Measurements from ENCODE around the gene LMO1. TPM values are rescaled to one million over a fixed set of nuclear protein-coding genes. Genes with fewer than 3 reads are reported as not detected.

The LMO1 gene
- total RNA-seq, 8 experiments from 2014 or later = 1.1 to 11.7 (median 7.2) TPM; not detected in 2

- Histone ChIP-seq H3K4me1 (replicated peaks in 1 of 2) (peaks cover 10 to 46% of the 10 kb centered on the region in 2 donors), H3K4me3 (no peak overlapping the region), H3K27ac (no peak overlapping the region)
- in situ Hi-C loops (cut with MboI; ENCODE audit: low pct_unique_long_range_greater_than_20kb in 2 of 9, low sequenced_read_pairs in 9 of 9, unreplicated experiment in 9 of 9) = no loop called here
- 37 to 100% (median 100%) methylated on average over 1 to 3 of the region's 8 CpGs; no CpG with 5 or more reads in 5 of the 10 experiments for WGBS, 10 experiments
- ATAC-seq (replicated peaks in 6 of 8) = no peak
Measured at GRCh38 chr11:8294251-8294935, 30.7 kb upstream of the LMO1 start.

- Histone ChIP-seq H3K4me1 (replicated peaks in 1 of 2) (peaks cover 18 to 53% of the 10 kb centered on the region in 2 donors), H3K4me3 (no peak overlapping the region), H3K27ac (no peak overlapping the region)
- ATAC-seq (replicated peaks in 6 of 8) = no peak
- 0 to 100% (median 83%) methylated on average over 1 to 3 of the region's 7 CpGs; no CpG with 5 or more reads in 3 of the 10 experiments for WGBS, 10 experiments
- in situ Hi-C loops (cut with MboI; ENCODE audit: low pct_unique_long_range_greater_than_20kb in 2 of 9, low sequenced_read_pairs in 9 of 9, unreplicated experiment in 9 of 9) = no loop called here
Measured at GRCh38 chr11:8293171-8293570, 29.5 kb upstream of the LMO1 start.

DNA sequence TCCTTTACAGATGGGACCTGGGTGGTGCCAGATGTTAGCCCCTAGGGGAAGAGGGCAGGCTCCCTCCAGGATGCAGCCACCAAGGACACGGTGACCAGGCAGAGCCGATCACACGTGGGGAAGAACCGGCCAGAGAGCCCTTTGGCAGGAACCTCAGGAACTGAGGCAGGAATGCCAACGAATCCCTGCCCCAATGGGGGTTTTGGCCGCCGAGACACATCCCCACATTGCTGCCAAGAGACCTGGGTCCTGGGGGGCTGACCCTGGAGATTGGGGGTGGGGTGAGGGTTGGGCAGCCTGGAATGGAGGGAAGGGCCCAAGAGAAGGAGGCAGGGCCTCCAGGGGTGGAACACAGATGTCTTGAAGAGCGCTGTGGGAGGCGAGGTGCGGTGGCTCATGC, 28.7 kb upstream of the LMO1 start:
- peaks cover 18 to 53% of the 10 kb centered on the region in 2 donors for H3K4me1 ChIP-seq (replicated peaks in 1 of 2)
- ATAC-seq (replicated peaks in 6 of 8) = no peak
- no peak overlapping the region for H3K4me3 ChIP-seq
- no CpG with 5 or more reads among the region's 10 CpGs for WGBS, 10 experiments
- in situ Hi-C loops (cut with MboI; ENCODE audit: low pct_unique_long_range_greater_than_20kb in 2 of 9, low sequenced_read_pairs in 9 of 9, unreplicated experiment in 9 of 9) = no loop called here
- no peak overlapping the region for H3K27ac ChIP-seq

GRCh38 chr11:8291421-8292350, 28.0 kb upstream of the LMO1 start:
- no peak for ATAC-seq (replicated peaks in 6 of 8)
- peaks cover 18 to 47% of the 10 kb centered on the region in 2 donors for H3K4me1 ChIP-seq (replicated peaks in 1 of 2)
- H3K4me3 ChIP-seq = no peak overlapping the region
- in situ Hi-C loops (cut with MboI; ENCODE audit: low pct_unique_long_range_greater_than_20kb in 2 of 9, low sequenced_read_pairs in 9 of 9, unreplicated experiment in 9 of 9) = no loop called here
- H3K27ac ChIP-seq = no peak overlapping the region
- WGBS, 10 experiments = 17 to 94% (median 64%) methylated on average over 1 to 8 of the region's 11 CpGs; no CpG with 5 or more reads in 3 of the 10 experiments

- Histone ChIP-seq H3K4me3 (no peak overlapping the region), H3K27ac (peak overlapping the region; percentile 82 to 83), H3K4me1 (replicated peaks in 1 of 2) (peaks cover 18 to 34% of the 10 kb centered on the region in 2 donors)
- in situ Hi-C loops (cut with MboI; ENCODE audit: low pct_unique_long_range_greater_than_20kb in 2 of 9, low sequenced_read_pairs in 9 of 9, unreplicated experiment in 9 of 9) = no loop called here
- WGBS, 10 experiments = 0 to 100% (median 90%) methylated on average over 1 to 6 of the region's 8 CpGs
- ATAC-seq (replicated peaks in 6 of 8) = peak in 2 of 8 experiments; percentile 50 to 76
Measured at GRCh38 chr11:8290081-8290810, 26.6 kb upstream of the LMO1 start.

GRCh38 chr11:8289492-8289918, 25.8 kb upstream of the LMO1 start:
- Histone ChIP-seq H3K4me3 (no peak overlapping the region), H3K4me1 (replicated peaks in 1 of 2) (peaks cover 20 to 30% of the 10 kb centered on the region in 2 donors), H3K27ac (peak overlapping the region; percentile 82 to 83)
- WGBS, 10 experiments = 0 to 20% (median 19%) methylated on average over 2 to 3 of the region's 3 CpGs; no CpG with 5 or more reads in 7 of the 10 experiments
- peak in 6 of 8 experiments; percentile 14 to 90 (median 85) for ATAC-seq (replicated peaks in 6 of 8)
- in situ Hi-C loops (cut with MboI; ENCODE audit: low pct_unique_long_range_greater_than_20kb in 2 of 9, low sequenced_read_pairs in 9 of 9, unreplicated experiment in 9 of 9) = no loop called here

GRCh38 chr11:8288824-8289491, 25.3 kb upstream of the LMO1 start:
- peak in 3 of 8 experiments; percentile 70 to 87 (median 71) for ATAC-seq (replicated peaks in 6 of 8)
- H3K27ac ChIP-seq = peak overlapping the region in 1 of 2 donors; percentile 82
- H3K4me1 ChIP-seq (replicated peaks in 1 of 2) = peaks cover 26 to 33% of the 10 kb centered on the region in 2 donors
- H3K4me3 ChIP-seq = no peak overlapping the region
- in situ Hi-C loops (cut with MboI; ENCODE audit: low pct_unique_long_range_greater_than_20kb in 2 of 9, low sequenced_read_pairs in 9 of 9, unreplicated experiment in 9 of 9) = no loop called here
- 8 to 100% (median 80%) methylated on average over 1 to 11 of the region's 13 CpGs; no CpG with 5 or more reads in 3 of the 10 experiments for WGBS, 10 experiments

- Histone ChIP-seq H3K27ac (no peak overlapping the region), H3K4me1 (replicated peaks in 1 of 2) (peaks cover 30 to 37% of the 10 kb centered on the region in 2 donors), H3K4me3 (no peak overlapping the region)
- no peak for ATAC-seq (replicated peaks in 6 of 8)
- in situ Hi-C loops (cut with MboI; ENCODE audit: low pct_unique_long_range_greater_than_20kb in 2 of 9, low sequenced_read_pairs in 9 of 9, unreplicated experiment in 9 of 9) = no loop called here
- WGBS, 10 experiments = 14 to 100% (median 93%) methylated on average over 1 to 2 of the region's 3 CpGs; no CpG with 5 or more reads in 4 of the 10 experiments
Measured at GRCh38 chr11:8288166-8288772, 24.6 kb upstream of the LMO1 start.

- in situ Hi-C loops (cut with MboI; ENCODE audit: low pct_unique_long_range_greater_than_20kb in 2 of 9, low sequenced_read_pairs in 9 of 9, unreplicated experiment in 9 of 9) = no loop called here
- Histone ChIP-seq H3K4me3 (no peak overlapping the region), H3K4me1 (replicated peaks in 1 of 2) (peaks cover 36 to 42% of the 10 kb centered on the region in 2 donors), H3K27ac (no peak overlapping the region)
- no peak for ATAC-seq (replicated peaks in 6 of 8)
Measured at GRCh38 chr11:8287703-8288102, 24.0 kb upstream of the LMO1 start.

- H3K27ac ChIP-seq = no peak overlapping the region
- ATAC-seq (replicated peaks in 6 of 8) = no peak
- H3K4me1 ChIP-seq (replicated peaks in 1 of 2) = peaks cover 40 to 46% of the 10 kb centered on the region in 2 donors
- H3K4me3 ChIP-seq = no peak overlapping the region
- in situ Hi-C loops (cut with MboI; ENCODE audit: low pct_unique_long_range_greater_than_20kb in 2 of 9, low sequenced_read_pairs in 9 of 9, unreplicated experiment in 9 of 9) = no loop called here
- WGBS, 10 experiments = 86 to 100% (median 100%) methylated on average over 2 to 4 of the region's 5 CpGs; no CpG with 5 or more reads in 3 of the 10 experiments
Measured at GRCh38 chr11:8287297-8287696, 23.6 kb upstream of the LMO1 start.

DNA sequence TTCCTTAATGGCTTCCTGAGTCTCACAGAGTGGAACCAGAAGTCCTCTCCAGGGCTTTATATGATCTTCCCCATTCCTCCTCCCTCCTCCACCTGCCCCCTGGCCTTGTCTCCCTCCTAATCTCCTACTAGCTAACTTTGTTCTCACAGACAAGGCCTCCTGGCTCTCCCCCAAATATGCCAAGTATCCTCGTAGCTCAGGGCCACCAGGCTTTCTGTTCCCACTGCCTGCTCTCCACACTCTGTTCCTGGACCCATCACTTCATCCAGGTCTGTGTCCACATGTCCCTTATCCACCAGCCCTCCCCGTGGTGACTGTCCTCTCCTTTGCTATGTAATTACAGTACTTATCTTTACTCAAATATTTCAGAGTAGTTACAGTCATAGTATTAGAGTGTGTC, 23.2 kb upstream of the LMO1 start:
- Histone ChIP-seq H3K4me1 (replicated peaks in 1 of 2) (peaks cover 42 to 48% of the 10 kb centered on the region in 2 donors), H3K27ac (no peak overlapping the region), H3K4me3 (no peak overlapping the region)
- ATAC-seq (replicated peaks in 6 of 8) = no peak
- in situ Hi-C loops (cut with MboI; ENCODE audit: low pct_unique_long_range_greater_than_20kb in 2 of 9, low sequenced_read_pairs in 9 of 9, unreplicated experiment in 9 of 9) = no loop called here
- 14 to 79% (median 59%) methylated on average over 1 to 2 of the region's 2 CpGs; no CpG with 5 or more reads in 6 of the 10 experiments for WGBS, 10 experiments

DNA sequence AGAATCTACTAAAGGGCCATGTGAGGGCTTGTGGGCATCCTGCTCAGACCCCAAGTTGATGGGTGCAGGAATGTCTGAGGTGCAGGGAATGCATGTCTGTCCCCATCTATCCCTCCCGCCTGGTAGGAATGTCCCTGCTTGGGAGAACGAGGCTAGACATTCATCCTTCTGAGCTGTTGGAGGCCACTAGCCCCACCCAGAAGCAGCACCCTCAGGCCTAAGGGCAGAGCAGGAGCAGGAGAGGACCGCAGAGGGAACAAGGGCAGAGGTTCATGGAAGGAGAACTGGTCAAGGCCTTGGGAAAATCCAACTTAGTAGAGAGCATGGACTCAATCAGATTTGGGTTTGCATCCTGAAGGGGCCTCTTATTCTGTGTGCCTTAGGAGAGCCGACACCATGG, 22.1 kb upstream of the LMO1 start:
- Histone ChIP-seq H3K27ac (no peak overlapping the region), H3K4me1 (replicated peaks in 1 of 2) (peaks cover 42 to 43% of the 10 kb centered on the region in 2 donors), H3K4me3 (no peak overlapping the region)
- in situ Hi-C loops (cut with MboI; ENCODE audit: low pct_unique_long_range_greater_than_20kb in 2 of 9, low sequenced_read_pairs in 9 of 9, unreplicated experiment in 9 of 9) = no loop called here
- WGBS, 10 experiments = 30 to 100% (median 87%) methylated on average over 1 to 3 of the region's 4 CpGs; no CpG with 5 or more reads in 1 of the 10 experiments
- no peak for ATAC-seq (replicated peaks in 6 of 8)

Data from motor neuron (in vitro differentiated cells).